ENCODE measurements around the gene OPRL1.
"Not testable (repeated sequence)": the region's sequence is repeated elsewhere in the genome, so short reads cannot be mapped to it uniquely, and the experiment has no call there.

Gene OPRL1

DNA sequence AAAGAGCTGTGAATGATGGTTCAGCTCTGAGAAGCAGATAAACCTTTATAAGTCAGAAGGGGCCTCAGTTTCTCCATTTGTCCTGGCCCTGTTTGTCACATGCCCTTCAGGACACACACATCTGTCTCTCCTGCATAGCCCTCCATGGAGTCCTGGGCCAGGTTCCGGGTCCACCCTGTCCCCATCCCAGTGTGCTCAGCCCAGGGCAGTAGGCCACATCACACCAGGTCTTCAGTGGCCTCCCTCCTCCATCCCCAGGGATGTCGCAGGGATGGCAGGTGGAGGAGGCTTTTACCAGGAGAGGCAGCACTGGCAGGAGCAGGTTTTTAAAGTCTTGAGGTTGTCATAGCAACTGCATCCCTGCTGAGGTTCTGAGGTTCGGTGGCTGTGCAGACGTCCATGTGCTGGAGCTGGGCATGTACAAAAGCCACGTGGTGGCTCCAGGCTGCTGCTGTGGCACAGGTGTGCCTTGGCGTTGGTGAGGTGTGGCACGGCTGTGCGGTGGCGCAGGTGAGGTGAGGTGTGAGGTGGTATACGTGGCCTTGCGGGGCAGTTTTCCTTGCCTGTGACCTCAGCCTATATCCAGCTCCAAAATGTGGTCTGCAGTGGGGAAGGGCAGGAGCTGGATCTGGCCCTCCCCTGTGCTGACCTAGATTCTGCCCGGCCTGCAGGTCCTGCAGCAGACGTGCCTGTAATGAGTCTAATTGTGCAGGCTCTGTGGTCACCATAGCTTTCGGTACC is 35.5 kb downstream of the OPRL1 start:
- no peak for DNase-seq (ENCODE audit: low read depth in 3 of 3)

DNA sequence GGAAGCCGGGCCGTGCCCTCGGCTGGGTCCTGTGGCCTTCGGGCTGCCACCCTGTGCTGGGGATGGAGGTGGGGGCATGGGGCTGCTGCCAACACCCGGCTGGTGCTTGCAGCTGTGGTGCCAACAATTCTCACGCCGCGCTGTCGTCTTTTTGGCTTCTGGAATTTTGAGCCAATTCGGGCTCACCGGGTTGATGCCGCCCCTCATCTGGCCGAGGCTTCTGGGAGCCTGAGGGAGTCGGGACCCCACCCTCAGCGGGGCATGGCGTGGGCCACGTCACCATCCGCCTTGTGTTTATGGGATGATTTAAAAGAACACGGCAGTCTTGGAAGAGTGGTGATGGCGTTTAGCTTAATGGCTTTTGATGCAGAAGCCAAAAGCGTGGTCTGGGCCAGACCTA is 36.1 kb downstream of the OPRL1 start:
- DNase-seq (ENCODE audit: low read depth in 3 of 3): no peak

DNA sequence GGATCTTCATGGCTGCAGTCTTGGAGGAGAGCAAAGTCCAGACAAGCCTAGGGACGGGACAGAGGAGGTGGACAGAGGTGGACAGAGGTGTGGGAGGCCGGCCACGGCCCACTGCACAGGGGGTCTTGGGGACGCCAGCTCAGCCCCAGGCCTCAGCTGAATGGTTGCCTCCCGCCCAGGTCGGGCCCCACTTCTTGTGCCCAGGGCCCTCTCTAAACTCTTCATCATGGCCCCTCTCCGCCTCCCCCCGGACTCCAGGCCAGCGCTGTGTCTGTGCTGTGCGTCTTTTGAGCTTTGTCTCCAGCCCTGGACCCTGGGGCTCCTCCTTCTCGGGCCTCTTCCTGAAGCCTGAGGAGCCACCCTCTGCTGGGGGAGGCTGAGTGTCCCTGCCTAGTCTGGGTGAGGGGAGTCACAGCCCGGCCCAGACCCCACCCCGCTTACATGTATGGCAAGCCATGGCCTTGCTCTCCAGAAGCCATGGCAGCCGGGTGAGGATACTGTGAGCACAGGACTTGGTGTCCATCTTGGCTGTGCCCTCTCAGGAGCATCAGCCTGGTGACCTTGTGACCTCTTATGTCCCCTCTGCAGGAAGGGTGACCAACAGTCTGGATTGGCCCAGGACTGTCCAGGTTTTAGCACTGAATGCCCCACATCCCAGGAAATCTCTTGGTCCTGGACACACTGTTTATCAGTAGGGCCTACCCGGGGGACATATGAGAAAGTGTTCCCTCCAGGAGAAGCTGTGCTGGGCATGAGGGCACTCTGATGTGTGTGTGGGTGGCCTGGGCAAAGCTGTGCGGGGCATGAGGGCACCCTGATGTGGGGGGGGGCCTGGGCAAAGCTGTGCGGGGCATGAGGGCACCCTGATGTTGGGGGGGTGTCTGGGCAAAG is 36.9 kb downstream of the OPRL1 start:
- DNase-seq (ENCODE audit: low read depth in 3 of 3): no peak

DNA sequence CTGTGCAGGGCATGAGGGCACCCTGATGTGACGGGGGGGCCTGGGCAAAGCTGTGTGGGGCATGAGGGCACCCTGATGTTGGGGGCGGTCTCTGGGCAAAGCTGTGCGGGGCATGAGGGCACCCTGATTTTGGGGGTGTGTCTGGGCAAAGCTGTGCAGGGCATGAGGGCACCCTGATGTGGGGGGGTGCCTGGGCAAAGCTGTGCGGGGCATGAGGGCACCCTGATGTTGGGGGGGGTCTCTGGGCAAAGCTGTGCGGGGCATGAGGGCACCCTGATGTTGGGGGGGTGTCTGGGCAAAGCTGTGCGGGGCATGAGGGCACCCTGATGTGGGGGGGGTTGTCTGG is 37.5 kb downstream of the OPRL1 start:
- DNase-seq (ENCODE audit: low read depth in 3 of 3): not testable (repeated sequence)

DNA sequence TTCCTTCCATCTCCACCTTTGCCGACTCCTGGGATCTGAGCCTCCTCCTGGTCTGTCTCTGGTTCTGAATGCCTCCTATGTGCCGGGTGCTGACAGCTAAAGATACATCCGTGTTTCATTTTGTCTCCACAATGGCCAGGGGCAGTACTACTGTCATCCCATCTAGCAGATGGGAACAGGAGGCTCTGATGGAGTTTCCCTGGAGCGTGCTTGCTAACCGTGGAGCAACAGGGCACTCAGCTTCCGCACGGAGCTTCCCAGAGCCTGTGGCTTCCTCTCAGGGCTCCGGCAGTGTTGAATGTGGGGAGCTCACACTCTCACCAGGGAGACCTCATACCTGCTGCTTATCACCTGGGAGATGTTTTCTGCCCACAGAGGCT is 39.4 kb downstream of the OPRL1 start:
- DNase-seq (ENCODE audit: low read depth in 3 of 3): no peak

DNA sequence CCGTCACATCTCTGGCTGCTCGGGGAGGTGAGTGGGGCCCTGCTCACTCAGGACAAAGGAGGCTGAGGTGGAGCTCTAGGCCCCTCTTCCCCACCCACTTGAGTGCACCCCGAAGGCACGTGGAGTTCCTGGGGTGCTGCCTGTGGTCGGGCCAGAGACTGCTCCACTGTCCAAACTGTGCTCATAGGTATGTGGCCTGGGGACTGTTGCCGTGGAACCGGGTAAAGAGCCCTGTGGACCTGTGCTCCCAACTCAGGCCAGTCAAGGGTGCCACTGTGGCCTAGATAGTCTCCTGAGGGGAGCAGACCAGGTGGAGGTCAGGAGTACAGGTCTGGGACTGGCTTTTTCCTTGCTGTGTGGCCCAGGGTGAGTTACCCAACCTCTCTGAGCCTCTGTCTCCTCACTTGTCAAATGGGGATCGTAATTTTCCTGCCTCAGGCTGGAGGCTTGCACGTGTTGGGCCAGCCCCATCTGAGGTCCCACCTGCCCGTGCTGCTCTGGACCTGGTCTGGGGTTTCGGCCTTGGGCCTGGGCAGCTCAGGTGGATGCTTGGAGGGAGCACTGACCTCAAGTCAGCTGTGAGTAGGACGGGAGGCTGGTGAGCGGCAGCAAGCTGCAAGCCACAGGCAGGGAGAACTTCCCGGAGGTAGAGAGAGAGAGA is 39.9 kb downstream of the OPRL1 start:
- DNase-seq (ENCODE audit: low read depth in 3 of 3): no peak

DNA sequence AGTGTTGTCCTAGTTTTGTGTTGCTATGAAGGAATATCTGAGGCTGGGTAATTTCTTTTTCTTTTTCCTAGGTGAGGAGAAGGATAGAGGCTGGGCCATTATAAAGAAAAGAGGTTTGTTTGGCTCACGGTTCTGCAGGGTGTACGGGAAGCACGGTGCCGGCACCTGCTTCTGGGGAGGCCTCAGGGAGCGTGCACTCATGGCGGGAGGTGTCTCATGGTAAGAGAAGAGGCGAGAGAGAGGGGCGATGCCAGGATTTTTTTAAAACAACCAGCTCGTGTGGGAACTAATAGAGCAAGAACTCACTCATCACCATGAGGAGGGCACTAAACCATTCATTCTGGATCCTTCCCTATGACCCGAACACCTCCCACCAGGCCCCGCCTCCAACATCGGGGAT is 41.7 kb downstream of the OPRL1 start:
- DNase-seq (ENCODE audit: low read depth in 3 of 3): no peak

DNA sequence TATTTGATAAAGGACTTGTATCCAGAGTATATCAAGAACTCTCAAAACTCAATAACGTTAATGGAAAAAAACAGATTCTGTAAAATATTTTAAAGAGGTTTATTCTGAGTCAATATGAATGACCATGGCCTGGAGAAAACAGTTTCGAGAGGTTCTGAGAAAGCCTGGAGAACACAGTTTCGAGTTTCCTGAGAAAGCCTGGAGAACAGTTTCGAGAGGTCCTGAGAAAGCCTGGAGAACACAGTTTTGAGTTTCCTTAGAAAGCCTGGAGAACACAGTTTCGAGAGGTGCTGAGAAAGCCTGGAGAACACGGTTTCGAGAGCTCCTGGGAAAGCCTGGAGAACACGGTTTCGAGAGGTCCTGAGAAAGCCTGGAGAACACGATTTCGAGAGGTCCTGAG is 43.0 kb downstream of the OPRL1 start:
- not testable (repeated sequence) for DNase-seq (ENCODE audit: low read depth in 3 of 3)

DNA sequence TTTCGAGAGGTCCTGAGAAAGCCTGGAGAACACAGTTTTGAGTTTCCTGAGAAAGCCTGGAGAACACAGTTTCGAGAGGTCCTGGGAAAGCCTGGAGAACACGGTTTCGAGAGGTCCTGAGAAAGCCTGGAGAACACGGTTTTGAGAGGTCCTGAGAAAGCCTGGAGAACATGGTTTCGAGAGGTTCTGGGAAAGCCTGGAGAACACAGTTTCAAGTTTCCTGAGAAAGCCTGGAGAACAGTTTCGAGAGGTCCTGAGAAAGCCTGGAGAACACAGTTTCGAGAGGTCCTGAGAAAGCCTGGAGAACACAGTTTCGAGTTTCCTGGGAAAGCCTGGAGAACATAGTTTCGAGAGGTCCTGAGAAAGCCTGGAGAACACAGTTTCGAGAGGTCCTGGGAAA is 43.6 kb downstream of the OPRL1 start:
- not testable (repeated sequence) for DNase-seq (ENCODE audit: low read depth in 3 of 3)

DNA sequence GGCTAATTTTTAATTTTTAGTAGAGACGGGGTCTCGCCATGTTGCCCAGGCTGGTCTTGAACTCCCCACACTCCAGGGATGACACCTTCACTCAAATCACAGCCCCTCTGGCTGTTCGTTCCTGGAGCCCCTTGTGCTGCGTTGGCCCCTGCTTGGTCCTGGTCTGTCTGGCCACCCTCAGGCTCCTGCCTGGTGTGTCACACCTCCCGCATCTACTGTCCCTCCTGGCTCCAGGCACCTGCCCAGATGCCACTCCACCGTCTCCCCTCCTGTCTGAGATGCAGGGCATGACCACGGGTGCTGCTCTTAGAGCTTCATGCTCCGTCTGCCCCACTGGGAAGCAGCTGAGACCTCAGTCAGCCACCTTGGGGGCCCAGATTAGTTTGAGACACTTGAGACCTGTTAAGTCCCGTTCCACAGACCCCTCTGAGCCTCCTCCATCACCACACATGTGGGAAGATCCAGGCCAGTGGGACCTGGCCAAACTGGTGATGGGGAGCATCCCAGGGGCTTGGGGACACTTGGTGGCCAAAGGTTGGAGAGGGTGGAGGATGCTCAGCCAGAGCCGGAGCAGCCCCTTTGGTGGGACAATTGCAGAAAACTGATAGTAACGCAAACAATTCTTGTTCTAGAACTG is 49.4 kb downstream of the OPRL1 start:
- DNase-seq (ENCODE audit: low read depth in 3 of 3): no peak

DNA sequence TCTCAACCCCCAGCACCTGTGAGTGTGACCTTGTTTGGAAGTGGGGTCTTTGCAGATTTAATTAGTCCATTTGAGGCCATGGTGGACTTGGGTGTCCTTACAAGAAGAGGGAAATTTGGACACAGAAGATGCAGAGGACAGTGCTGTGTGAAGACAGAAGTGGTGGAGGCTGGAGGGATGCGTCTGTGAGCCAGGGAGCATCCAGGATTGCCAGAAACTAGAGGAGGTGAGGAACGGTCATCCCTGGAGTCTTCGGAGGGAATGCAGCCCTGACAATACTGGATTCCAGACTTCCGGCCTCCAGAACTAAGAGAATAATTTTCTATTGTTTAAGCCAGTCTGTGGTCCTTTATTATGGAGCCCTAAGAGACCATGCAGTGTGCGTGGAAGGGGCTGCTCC is 50.4 kb downstream of the OPRL1 start:
- DNase-seq (ENCODE audit: low read depth in 3 of 3): no peak

DNA sequence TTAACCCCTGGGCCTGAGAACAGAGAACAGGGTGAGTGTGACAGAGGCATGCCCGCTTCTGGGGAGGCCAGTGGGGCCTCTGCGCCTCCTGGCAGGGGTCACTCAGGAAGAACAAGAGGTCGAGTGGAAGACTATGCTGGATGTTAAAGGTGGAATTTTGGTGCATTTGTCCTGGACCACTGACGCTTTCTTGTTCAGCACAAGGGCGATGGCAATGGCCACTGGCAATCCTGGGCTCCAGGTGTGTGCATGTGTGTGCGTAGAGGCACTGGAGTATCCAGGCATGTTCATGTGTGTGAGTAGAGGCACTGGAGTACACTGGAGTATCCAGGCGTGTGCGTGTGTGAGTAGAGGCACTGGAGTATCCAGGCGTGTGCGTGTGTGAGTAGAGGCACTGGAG is 51.0 kb downstream of the OPRL1 start:
- DNase-seq (ENCODE audit: low read depth in 3 of 3): no peak

DNA sequence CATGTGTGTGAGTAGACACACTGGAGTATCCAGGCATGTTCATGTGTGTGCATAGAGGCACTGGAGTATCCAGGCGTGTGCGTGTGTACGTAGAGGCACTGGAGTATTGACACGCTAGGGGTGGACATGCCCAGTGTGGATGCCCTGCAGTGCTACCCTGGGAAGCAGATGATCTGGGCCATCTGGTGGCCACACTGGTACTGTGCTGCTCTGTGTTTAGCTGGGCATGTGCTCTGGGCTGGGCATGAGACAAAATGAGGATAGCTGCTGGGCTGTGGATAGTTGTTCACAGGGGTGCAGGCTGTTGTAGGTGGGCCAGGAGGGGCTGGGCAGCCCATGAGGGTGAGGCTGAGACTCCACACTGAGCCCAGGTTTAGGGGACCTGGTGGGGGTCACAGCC is 51.5 kb downstream of the OPRL1 start:
- no peak for DNase-seq (ENCODE audit: low read depth in 3 of 3)

DNA sequence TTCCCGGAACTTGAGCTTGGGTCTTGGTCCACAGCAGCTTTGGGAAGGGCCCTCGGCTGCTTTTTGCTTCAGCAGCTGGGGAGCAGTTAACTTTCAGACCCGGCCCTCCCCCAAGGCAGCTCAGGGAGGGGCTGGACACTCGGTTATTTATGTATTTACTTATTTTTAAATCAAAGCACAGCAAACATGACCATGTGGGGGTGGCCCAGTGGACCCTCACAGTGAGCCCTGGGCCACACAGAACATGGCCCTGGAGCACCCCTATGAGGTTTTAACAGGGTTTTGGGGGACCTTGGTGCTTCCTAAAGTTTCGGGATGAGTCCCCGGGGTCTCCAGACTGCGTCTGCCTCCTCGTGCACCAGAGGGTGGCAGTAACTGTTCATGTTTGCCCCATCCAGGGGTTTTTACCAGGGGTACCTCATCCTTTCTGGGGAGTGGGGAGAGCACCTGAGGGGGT is 54.1 kb downstream of the OPRL1 start:
- DNase-seq (ENCODE audit: low read depth in 3 of 3): no peak

DNA sequence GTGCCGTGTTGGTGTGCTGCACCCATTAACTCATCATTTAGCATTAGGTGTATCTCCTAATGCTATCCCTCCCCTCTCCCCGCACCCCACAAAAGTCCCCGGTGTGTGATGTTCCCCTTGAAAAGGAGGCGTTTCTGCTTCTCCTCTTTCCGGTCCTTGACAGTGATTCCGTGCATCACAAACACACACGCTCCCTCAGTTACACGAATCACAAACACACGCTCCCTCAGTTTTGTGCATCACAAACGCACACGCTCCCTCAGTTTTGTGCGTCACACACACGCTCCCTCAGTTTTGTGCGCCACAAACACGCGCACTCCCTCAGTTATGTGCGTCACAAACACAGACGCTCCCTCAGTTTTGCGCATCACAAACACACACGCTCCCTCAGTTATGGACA is 54.9 kb downstream of the OPRL1 start:
- DNase-seq (ENCODE audit: low read depth in 3 of 3): not testable (repeated sequence)

DNA sequence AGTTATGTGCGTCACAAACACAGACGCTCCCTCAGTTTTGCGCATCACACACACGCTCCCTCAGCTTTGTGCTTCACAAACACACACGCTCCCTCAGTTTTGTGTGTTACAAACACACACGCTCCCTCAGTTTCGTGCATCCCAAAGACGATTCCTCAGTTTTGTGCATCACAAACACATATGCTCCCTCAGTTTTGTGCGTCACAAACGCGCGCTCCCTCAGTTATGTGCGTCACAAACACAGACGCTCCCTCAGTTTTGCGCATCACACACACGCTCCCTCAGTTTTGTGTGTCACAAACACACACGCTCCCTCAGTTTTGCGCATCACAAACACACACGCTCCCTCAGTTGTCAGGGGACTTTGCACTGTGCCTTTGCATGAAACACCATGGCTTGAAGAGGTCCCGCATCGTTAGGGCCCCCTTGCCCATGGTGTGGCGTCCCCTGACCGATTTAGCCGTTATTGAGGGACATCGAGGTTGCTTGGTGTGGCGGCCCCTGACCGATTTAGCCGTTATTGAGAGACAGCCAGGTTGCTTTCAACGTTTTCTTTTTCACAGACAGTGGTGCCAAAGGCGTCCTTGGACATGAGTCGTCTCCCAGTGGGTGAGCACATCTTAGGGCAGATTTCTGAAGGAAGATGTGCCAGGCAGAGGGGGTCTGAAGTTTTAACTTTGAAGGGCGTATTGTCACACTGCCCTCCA is 56.3 kb downstream of the OPRL1 start:
- no peak for DNase-seq (ENCODE audit: low read depth in 3 of 3)

DNA sequence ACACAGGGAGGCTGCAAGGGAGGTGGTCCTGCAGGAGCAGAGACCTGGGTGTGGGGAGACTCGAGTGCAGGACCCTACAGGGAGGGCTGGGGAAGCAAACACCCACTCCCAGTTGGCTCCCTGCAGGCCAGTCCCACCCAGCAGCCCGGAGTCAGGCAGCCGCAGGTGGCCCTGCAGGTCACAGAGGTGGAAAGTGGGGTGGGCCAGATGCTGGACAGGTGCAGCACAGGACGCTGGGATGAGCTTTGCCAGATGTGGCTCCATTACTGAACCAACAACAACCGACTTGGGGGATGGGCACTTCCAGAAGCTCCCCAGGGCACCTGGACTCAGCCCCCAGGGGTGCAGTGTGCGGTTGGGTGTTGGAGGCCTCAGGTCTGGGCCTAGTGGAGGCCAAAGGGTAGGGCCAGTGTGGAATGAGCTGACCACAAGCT is 57.7 kb downstream of the OPRL1 start:
- no peak for DNase-seq (ENCODE audit: low read depth in 3 of 3)

DNA sequence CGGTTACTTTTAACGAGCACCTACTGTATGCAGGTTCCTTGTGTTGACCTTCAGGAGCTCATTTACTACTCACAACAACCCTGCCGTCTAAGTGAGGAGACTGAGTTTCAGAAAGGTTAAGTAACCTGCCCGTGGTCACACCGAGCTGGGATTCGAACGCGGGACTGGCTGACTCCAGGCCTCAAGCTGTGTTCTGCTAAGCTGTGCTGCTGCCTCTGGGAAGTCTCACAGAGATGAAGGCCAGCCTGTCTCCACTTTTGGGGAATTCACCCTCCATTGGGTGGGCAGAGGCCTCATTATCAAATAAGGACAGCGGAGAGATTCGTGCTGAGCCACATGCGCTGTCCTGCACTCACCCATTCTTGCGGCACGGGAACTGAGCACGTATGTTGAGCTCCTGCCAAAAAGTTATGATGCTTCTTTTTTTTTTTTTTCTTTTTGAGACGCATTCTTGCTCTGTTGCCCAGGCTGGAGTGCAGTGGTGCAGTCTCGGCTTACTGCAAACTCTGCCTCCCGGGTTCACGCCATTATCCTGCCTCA is 58.5 kb downstream of the OPRL1 start:
- no peak for DNase-seq (ENCODE audit: low read depth in 3 of 3)

DNA sequence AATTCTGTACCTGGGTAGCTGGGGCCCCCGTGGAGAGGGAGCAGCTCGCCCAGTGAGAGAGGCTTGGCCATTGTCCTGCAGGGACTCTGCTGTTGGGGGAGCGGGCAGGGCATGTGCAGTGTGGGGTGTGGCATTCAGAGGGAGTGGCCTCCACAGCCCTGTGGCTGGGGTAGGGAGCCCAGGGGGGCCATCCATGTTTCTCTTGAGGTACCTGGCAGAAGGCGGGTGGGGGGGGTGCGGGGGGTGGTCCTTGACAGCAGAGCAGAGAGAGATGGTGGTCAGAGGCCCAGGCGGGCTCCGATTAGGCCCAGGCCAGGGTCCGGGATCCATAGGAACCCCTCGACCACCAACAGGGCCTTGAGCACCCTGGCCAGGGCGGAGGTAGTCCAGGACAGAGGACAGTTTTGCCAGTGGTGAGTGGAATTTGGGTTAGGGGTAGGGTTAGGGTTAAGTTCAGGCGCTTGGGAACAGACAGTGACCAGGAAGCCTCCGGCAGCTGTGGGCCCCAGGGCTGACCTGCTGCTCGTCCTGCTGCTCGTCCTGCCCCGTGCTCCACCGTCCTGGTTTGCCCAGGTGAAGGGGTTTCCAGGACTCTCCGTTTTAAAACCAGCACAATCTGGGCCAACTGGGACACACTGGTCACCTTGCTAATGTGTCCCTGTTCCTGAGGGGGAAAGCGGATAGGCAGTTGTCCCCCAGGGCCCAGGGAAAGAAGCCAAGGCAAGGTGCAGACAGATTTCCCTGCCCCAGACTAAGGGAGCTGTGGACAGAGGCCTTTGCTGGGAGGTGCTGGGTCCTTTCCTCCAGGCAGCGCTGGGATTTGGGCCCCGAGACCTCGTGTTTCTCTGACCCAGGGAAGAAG is 59.5 kb downstream of the OPRL1 start:
- no peak for DNase-seq (ENCODE audit: low read depth in 3 of 3)

Measured in stimulated activated CD4-positive, alpha-beta T cell treated with anti-CD3 and anti-CD28 coated beads, TNF-alpha, amount 100 ng/mL, for 24 hours (primary cell).